T-cell (primary cell): ENCODE data around the gene UQCRC2. TPM values are rescaled to one million over a fixed set of nuclear protein-coding genes. Genes with fewer than 3 reads are reported as not detected.
A peak's percentile ranks its signal among the peaks of the same experiment; 100 is the strongest.

ENCODE experiments used
- ATAC-seq, 4 experiments: fragments of 200-7000 bp in 3 of 4; fragments of 150-1000 bp in 1 of 4; cut with Tn5 transposase; replicated peaks in 1 of 4; 1 replicate in 3 of 4; 2 replicates in 1 of 4; pipeline ENCODE4 v1.10.0; 2021; ENCODE audit warnings: moderate library complexity in 3 of 4, mild to moderate bottlenecking in 2 of 4, moderate number of reproducible peaks in 1 of 4
- CTCF ChIA-PET, 2 donors: fragments of 300-600 bp; sonication (Branson Sonifier 250); formaldehyde crosslinking; loops; one replicate each; lab custom pipeline; 2022; ENCODE audit warnings: antibody characterized with exemption in 2 of 2; lab: Charles Lee
- POLR2A ChIA-PET, 2 donors: fragments of 300-600 bp; sonication (Branson Sonifier 250); formaldehyde crosslinking; loops; one replicate each; lab custom pipeline; 2022; ENCODE audit warnings: antibody characterized with exemption in 2 of 2; lab: Charles Lee
- DNase-seq, 35 experiments: peaks; one replicate each; pipeline versions ENCODE4 v3.0.0 to v3.0.0-alpha.2; 2013 to 2023
- H3K27ac ChIP-seq: one replicate; pipeline ENCODE4 v1.5.1; 2013; ENCODE audit warnings: low read length
- H3K27me3 ChIP-seq, 2 experiments: replicated peaks in 1 of 2; 1 replicate in 1 of 2; 2 replicates in 1 of 2; pipeline versions ENCODE4 v1.6.1 to v1.7.0; 2013; ENCODE audit warnings: low read length in 1 of 2, mixed read lengths in 1 of 2; ENCODE audit not compliant: control insufficient read depth in 2 of 2, insufficient read depth in 2 of 2; ENCODE audit errors: extremely low read depth in 1 of 2
- H3K36me3 ChIP-seq, 2 donors: 1 replicate in 1 of 2; 2 replicates in 1 of 2; pipeline versions ENCODE4 v1.6.1 to v1.7.0; 2013; ENCODE audit warnings: low read length in 1 of 2; ENCODE audit not compliant: control insufficient read depth in 2 of 2, insufficient read depth in 1 of 2; ENCODE audit errors: extremely low read depth in 1 of 2
- H3K4me1 ChIP-seq, 2 experiments: 1 replicate in 1 of 2; 2 replicates in 1 of 2; pipeline versions ENCODE4 v1.6.1 to v1.7.0; 2013; ENCODE audit warnings: low read length in 2 of 2, mixed read lengths in 1 of 2; ENCODE audit not compliant: insufficient read depth in 2 of 2, control insufficient read depth in 1 of 2; ENCODE audit errors: extremely low read depth in 1 of 2
- H3K4me3 ChIP-seq, 2 donors: 1 replicate in 1 of 2; 2 replicates in 1 of 2; pipeline versions ENCODE4 v1.5.1 to v1.7.0; 2013; ENCODE audit warnings: mild to moderate bottlenecking in 2 of 2, low read length in 1 of 2, moderate library complexity in 1 of 2; ENCODE audit not compliant: control insufficient read depth in 1 of 2; ENCODE audit errors: extremely low read depth in 1 of 2
- H3K9me3 ChIP-seq: 2 replicates; pipeline ENCODE4 v1.7.0; 2013
- H3K27ac Mint-ChIP-seq, 2 donors: one replicate each; pipeline ENCODE4 v1.8.0; 2020 to 2021; ENCODE audit warnings: mild to moderate bottlenecking in 2 of 2, mixed read lengths in 2 of 2
- H3K27me3 Mint-ChIP-seq, 2 donors: one replicate each; pipeline ENCODE4 v1.8.0; 2021 to 2022; ENCODE audit warnings: mixed read lengths in 2 of 2
- H3K36me3 Mint-ChIP-seq: one replicate; pipeline ENCODE4 v1.8.0; 2021; ENCODE audit warnings: mixed read lengths
- H3K4me1 Mint-ChIP-seq, 3 donors: one replicate each; pipeline ENCODE4 v1.8.0; 2020 to 2022; ENCODE audit warnings: mixed read lengths in 3 of 3, mild to moderate bottlenecking in 1 of 3
- H3K4me3 Mint-ChIP-seq, 3 donors: one replicate each; pipeline ENCODE4 v1.8.0; 2020 to 2022; ENCODE audit warnings: mild to moderate bottlenecking in 3 of 3, mixed read lengths in 3 of 3, moderate library complexity in 3 of 3
- H3K9me3 Mint-ChIP-seq, 3 donors: one replicate each; pipeline ENCODE4 v1.8.0; 2020 to 2022; ENCODE audit warnings: mixed read lengths in 3 of 3
- WGBS: methylation state at CpG from one replicate; pipeline ENCODE4 v1.1.5; 2013; ENCODE audit warnings: missing lambda C conversion rate; ENCODE audit not compliant: insufficient coverage; 5-methylcytosine and 5-hydroxymethylcytosine counted together
- total RNA-seq, 35 experiments: library from RNA in 6 of 35; stranded (reverse) in 6 of 35; fragments of 120-200 nt in 1 of 35; gene quantifications; one replicate each; pipeline versions ENCODE4 v1.2.1 to v1.2.4 and lab custom pipeline; 2013 to 2026

Gene UQCRC2
- total RNA-seq, 5 donors from 2014 or later (not counting 1 experiment from before 2014, with no cell fraction given) = 142 to 201 (median 165) TPM

- POLR2A ChIA-PET = no interaction called here
- no CpG with 5 or more reads among the region's 2 CpGs for WGBS
- Mint-ChIP-seq H3K4me1 (peaks cover 31 to 33% (median 32%) of the 10 kb centered on the region in 3 donors), H3K9me3 (no peaks in the 10 kb centered on the region), H3K27ac (no peak overlapping the region), H3K4me3 (no peak overlapping the region), H3K36me3 (peaks cover 26% of the 10 kb centered on the region), H3K27me3 (no peaks in the 10 kb centered on the region)
- H3K36me3 ChIP-seq = no peaks in the 10 kb centered on the region
- H3K4me3 ChIP-seq = no peak overlapping the region
- ATAC-seq = no peak
- no peak for DNase-seq
- CTCF ChIA-PET = interaction anchor here in 1 of 2 donors (0.7 kb wide), 1 partner anchor 152 kb away, joined by 3 read pairs; no protein-coding TSS in a partner anchor
- H3K27ac ChIP-seq = no peak overlapping the region
- H3K27me3 ChIP-seq = no peaks in the 10 kb centered on the region
- H3K9me3 ChIP-seq = no peaks in the 10 kb centered on the region
- H3K4me1 ChIP-seq = no peaks in the 10 kb centered on the region
These were observed 74.5 kb downstream of the UQCRC2 start for GRCh38 chr16:22027633-22028032.

GRCh38 chr16:22029632-22030031, 76.5 kb downstream of the UQCRC2 start:
- no peaks in the 10 kb centered on the region for H3K9me3 ChIP-seq
- Mint-ChIP-seq H3K36me3 (peaks cover 27% of the 10 kb centered on the region), H3K4me3 (no peak overlapping the region), H3K27me3 (no peaks in the 10 kb centered on the region), H3K9me3 (no peaks in the 10 kb centered on the region), H3K4me1 (peaks cover 35 to 43% (median 37%) of the 10 kb centered on the region in 3 donors), H3K27ac (no peak overlapping the region)
- ATAC-seq (no peak), DNase-seq (no peak)
- no peaks in the 10 kb centered on the region for H3K27me3 ChIP-seq
- ChIA-PET POLR2A (no interaction called here), CTCF (no interaction called here)
- H3K4me1 ChIP-seq = no peaks in the 10 kb centered on the region
- no peak overlapping the region for H3K4me3 ChIP-seq
- H3K36me3 ChIP-seq = no peaks in the 10 kb centered on the region
- WGBS = 95% methylated on average over 3 of the region's 4 CpGs
- no peak overlapping the region for H3K27ac ChIP-seq

GRCh38 chr16:22030087-22030812, 77.1 kb downstream of the UQCRC2 start:
- Histone ChIP-seq H3K9me3 (no peaks in the 10 kb centered on the region), H3K36me3 (no peaks in the 10 kb centered on the region), H3K27ac (no peak overlapping the region), H3K4me3 (no peak overlapping the region), H3K4me1 (peaks cover 0 to 3% of the 10 kb centered on the region in 2 experiments), H3K27me3 (no peaks in the 10 kb centered on the region)
- Mint-ChIP-seq H3K27ac (no peak overlapping the region), H3K4me1 (peaks cover 39 to 47% (median 40%) of the 10 kb centered on the region in 3 donors), H3K27me3 (no peaks in the 10 kb centered on the region), H3K36me3 (peaks cover 27% of the 10 kb centered on the region), H3K4me3 (no peak overlapping the region), H3K9me3 (no peaks in the 10 kb centered on the region)
- ATAC-seq = no peak
- DNase-seq = no peak
- POLR2A ChIA-PET = no interaction called here
- CTCF ChIA-PET = no interaction called here
- WGBS = 100% methylated on average over 5 of the region's 6 CpGs

GRCh38 chr16:22031483-22032083, 78.4 kb downstream of the UQCRC2 start:
- WGBS = no CpG with 5 or more reads among the region's 2 CpGs
- H3K27ac Mint-ChIP-seq = peak overlapping the region in 1 of 2 donors; percentile 22
- peaks cover 32 to 34% (median 34%) of the 10 kb centered on the region in 3 donors for H3K4me1 Mint-ChIP-seq

More at GRCh38 chr16:22031483-22032083, 78.4 kb downstream of the UQCRC2 start:
- no peak for DNase-seq
- Mint-ChIP-seq H3K4me3 (no peak overlapping the region), H3K9me3 (no peaks in the 10 kb centered on the region), H3K36me3 (peaks cover 29% of the 10 kb centered on the region), H3K27me3 (no peaks in the 10 kb centered on the region)
- ChIA-PET POLR2A (no interaction called here), CTCF (no interaction called here)
- Histone ChIP-seq H3K36me3 (peaks cover 0 to 2% of the 10 kb centered on the region in 2 donors), H3K4me3 (no peak overlapping the region), H3K9me3 (no peaks in the 10 kb centered on the region), H3K27ac (no peak overlapping the region), H3K27me3 (no peaks in the 10 kb centered on the region), H3K4me1 (peaks cover 0 to 3% of the 10 kb centered on the region in 2 experiments)
- ATAC-seq = no peak

Other genes with a start within 250 kb of the UQCRC2 start
- gene NPIPB4, start 95.6 kb upstream of the UQCRC2 start, total RNA-seq = 100 to 1,000 TPM; 173 to 372 (median 216) TPM
- gene PDZD9, start 47.8 kb downstream of the UQCRC2 start, total RNA-seq = not detected
- gene MOSMO, start 54.8 kb downstream of the UQCRC2 start, total RNA-seq = 10 to 100 TPM in 4 of 5 donors, 1 to 10 TPM in 1; 9.8 to 18.6 (median 17.3) TPM
- under 1 TPM; 0.10 to 0.50 (median 0.32) TPM for gene VWA3A, start 139.2 kb downstream of the UQCRC2 start, total RNA-seq
- gene SDR42E2, start 209.1 kb downstream of the UQCRC2 start, total RNA-seq = 1 to 10 TPM in 2 of 5 donors, under 1 TPM in 3; 0.28 to 2.9 (median 0.39) TPM